ENCODE results near the gene CDKN2AIP.

The CDKN2AIP gene, protein sequence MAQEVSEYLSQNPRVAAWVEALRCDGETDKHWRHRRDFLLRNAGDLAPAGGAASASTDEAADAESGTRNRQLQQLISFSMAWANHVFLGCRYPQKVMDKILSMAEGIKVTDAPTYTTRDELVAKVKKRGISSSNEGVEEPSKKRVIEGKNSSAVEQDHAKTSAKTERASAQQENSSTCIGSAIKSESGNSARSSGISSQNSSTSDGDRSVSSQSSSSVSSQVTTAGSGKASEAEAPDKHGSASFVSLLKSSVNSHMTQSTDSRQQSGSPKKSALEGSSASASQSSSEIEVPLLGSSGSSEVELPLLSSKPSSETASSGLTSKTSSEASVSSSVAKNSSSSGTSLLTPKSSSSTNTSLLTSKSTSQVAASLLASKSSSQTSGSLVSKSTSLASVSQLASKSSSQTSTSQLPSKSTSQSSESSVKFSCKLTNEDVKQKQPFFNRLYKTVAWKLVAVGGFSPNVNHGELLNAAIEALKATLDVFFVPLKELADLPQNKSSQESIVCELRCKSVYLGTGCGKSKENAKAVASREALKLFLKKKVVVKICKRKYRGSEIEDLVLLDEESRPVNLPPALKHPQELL

GRCh38 chr4:183444214-183445096 lies at the start of gene CDKN2AIP:
Gene CDKN2AIP (plus strand): TSS chr4:183444636. CDS start chr4:183444798, 162 bp downstream.
- DNase-seq (ENCODE audit: low read depth), result peak; percentile 93

GRCh38 chr4:183395395-183395794 lies 49.0 kb upstream of the CDKN2AIP start:
- no peak for DNase-seq (ENCODE audit: low read depth)

- DNase-seq (ENCODE audit: low read depth), result no peak
Measured at GRCh38 chr4:183396227-183396637, 48.2 kb upstream of the CDKN2AIP start.

DNA sequence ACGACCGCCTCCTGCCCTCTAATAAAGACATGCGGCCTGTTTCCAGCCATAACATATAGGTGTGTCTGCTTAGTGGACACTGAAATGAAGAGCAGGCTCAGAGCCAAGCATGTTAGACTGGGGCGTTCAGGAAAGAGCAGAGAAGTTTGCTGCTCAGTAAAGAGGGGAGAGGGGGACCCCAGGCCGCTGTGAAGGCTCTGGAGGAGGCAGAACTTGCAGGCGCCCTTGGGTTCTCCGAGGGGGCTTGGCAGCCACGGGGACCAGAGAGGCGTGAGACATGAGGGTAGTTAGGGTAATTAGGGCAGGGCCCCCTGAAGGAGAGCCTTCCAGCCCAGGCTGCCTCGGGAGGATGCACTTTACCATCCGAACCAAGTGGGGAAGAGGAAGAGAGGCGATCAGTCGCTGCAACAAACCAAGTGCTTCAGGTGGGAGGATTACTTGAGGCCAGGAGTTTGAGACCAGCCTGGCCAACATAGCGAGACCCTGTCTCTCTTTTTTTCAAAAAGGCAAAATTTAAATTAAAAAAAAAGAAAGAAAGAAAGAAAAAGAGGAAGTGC lies 46.6 kb upstream of the CDKN2AIP start:
- no peak for DNase-seq (ENCODE audit: low read depth)

DNA sequence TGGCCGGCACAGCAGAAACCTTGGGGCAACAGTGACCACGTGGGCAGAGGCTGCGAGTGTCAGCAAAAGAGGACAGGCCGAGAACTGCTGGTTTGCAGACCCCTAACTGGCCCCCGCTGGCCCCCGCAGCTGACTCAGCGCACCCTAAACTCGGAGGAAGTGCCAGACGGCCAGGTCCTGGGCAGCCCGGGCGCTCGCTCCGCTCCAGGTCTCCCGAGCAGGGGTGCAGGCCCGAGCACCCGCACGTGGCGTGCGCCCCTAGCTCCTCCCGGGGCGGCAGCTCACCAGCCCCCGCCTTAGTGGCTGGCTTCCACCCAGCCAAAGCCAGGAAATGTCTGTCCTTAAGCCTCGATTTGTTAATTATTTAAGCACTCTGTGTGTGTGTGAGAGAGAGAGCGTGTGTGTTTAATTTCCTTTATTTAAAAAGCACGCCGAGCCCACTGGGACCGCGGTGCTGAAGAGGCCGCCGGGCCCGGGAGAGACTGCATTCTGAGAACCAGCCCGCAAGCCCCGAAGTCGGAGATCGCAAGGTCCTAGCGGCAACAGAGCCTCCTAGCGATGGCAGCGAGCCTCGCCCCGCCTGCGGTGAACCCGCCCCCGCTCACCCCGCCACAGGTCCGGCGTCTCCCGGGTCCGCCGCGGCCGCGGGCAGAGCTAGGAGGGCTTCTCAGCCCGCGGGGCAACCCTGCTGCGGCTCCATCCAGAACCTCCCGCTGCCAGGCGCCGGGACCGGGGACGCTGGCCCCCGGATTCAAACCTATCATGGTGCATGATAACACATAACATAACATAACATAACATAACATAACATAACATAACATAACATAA lies 45.9 kb upstream of the CDKN2AIP start:
- peak; percentile 42 for DNase-seq (ENCODE audit: low read depth)

DNA sequence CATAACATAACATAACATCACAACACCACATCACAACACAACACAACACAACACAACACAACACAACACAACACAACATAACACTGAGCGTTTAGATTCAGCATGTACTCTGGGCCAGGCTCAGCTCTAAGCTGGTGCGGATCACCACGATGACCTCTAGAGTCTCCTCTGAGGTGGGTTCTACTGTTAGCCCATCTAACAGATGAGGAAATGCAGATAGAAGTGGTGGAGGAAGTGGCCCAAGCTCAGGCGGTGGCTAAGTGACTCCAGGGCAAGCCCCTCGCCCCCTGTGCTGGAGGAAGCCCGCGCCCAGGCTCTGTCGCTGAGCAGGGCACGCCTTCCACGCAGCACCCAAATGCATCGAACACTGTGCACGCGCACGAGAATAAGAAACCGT lies 45.3 kb upstream of the CDKN2AIP start:
- DNase-seq (ENCODE audit: low read depth), result no peak

GRCh38 chr4:183399616-183400015 lies 44.8 kb upstream of the CDKN2AIP start:
- no peak for DNase-seq (ENCODE audit: low read depth)

GRCh38 chr4:183400035-183400434 lies 44.4 kb upstream of the CDKN2AIP start:
- no peak for DNase-seq (ENCODE audit: low read depth)

GRCh38 chr4:183401473-183401872 lies 43.0 kb upstream of the CDKN2AIP start:
- DNase-seq (ENCODE audit: low read depth), result no peak

DNA sequence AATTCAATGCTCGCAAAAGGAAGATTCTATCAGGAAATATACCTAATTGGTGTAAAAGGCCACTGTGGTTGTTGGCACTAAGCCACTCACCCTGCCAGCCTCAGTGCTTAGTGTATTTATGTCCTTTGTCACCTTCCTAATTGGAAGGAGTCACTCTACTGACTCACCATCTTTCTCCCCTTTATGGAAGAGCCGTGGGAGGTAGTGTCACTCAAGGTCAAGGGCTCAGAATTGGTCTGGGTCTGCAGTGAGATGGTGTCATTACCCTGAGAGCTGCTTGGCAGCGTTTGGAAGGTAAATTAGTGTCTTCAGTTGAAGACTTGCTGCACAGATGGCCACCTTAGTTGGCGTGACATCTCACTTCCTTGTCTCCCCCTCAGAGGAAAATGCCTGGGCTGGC lies 41.7 kb upstream of the CDKN2AIP start:
- no peak for DNase-seq (ENCODE audit: low read depth)

GRCh38 chr4:183403486-183403885 lies 41.0 kb upstream of the CDKN2AIP start:
- DNase-seq (ENCODE audit: low read depth), result no peak

GRCh38 chr4:183403961-183404360 lies 40.5 kb upstream of the CDKN2AIP start:
- DNase-seq (ENCODE audit: low read depth), result no peak

- no peak for DNase-seq (ENCODE audit: low read depth)
Measured at GRCh38 chr4:183405303-183405702, 39.1 kb upstream of the CDKN2AIP start.

- peak; percentile 85 for DNase-seq (ENCODE audit: low read depth)
Measured at GRCh38 chr4:183407128-183407585, 37.3 kb upstream of the CDKN2AIP start.

DNA sequence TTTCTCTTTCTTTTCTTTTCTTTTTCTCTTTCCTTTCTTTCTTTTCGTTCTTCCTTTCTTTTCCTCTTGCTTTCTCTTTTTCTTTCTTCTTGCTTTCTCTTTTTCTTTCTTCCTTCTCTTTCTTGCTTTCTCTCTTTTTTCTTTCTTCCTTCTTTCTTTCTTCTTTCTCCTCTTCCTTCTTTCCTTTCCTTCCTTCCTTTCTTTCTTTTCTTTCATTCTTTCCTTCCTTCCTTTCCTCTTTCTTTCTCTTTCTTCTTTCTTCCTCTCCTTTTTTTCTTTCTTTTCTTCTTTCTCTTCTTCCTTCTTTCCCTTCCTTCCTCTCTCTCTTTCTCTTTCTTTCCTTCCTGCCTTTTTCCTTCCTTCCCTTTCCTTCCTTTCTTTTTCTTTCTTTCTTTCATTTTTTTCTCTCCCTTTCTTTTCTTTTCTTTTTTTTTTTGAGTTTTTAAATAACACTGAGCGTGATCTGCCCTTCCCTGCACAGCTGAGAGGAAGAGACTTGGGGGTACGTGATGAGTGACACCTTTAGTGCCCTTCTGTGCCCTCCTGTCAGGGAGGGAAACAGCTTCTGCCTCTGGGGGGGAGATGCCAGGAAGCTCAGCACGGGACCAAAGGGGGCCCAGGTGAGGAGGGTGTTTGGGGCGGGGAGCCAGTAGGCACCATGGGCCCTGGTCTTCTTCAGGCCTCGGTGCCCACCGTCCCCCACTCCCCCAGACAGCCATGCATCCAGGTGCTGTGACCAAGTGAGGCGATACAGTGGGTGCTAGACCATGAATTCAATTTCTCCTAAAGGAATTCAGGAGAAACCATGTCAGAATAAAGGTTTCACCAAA lies 36.6 kb upstream of the CDKN2AIP start:
- DNase-seq (ENCODE audit: low read depth), result no peak

GRCh38 chr4:183408796-183409195 lies 35.6 kb upstream of the CDKN2AIP start:
- no peak for DNase-seq (ENCODE audit: low read depth)

GRCh38 chr4:183409483-183409882 lies 35.0 kb upstream of the CDKN2AIP start:
- DNase-seq (ENCODE audit: low read depth), result no peak

- no peak for DNase-seq (ENCODE audit: low read depth)
Measured at GRCh38 chr4:183409934-183410333, 34.5 kb upstream of the CDKN2AIP start.

DNA sequence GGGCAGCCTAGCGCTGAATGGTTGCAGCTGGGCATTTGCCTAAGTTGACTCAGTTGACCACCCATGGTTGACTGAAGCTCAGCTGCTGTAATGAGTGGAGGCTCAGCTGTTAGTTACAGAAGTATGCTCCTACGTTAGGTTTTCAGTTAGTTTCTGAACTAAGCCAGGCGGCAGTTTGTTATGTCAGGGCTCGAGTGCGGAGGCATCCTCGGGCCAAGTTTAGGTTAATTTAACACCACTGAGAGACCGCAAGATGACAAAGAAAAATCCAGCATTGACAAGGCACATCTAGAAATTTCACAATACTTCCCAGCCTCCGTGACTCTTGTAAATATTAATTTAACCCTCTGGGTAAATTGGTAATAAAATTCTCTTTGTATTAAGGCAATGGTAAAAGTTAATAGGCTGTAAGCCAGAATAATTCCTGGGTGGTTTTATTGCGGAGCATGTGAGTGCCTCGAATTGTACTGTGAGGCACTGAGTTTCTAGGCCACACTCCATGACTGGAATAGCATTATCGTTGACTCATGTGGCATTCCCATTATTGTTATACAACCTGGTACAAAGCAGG lies 33.1 kb upstream of the CDKN2AIP start:
- no peak for DNase-seq (ENCODE audit: low read depth)

GRCh38 chr4:183412821-183413220 lies 31.6 kb upstream of the CDKN2AIP start:
- DNase-seq (ENCODE audit: low read depth), result no peak
